HG03066 (cell line): Measurements from ENCODE around the gene TC2N.
"Not testable (repeated sequence)": the region's sequence is repeated elsewhere in the genome, so short reads cannot be mapped to it uniquely, and the experiment has no call there.

Source experiments
- ATAC-seq: cut with Tn5 transposase; IDR thresholded peaks from one replicate; pipeline ENCODE4 v1.9.1; 2021; ENCODE audit warnings: low read depth; ENCODE audit not compliant: unreplicated experiment

The TC2N gene

GRCh38 chr14:91870890-91871289 lies 3.6 kb upstream of the TC2N start:
- no peak for ATAC-seq

- no peak for ATAC-seq
These were observed 2.7 kb upstream of the TC2N start for GRCh38 chr14:91870001-91870400.

GRCh38 chr14:91869556-91869955 lies 2.2 kb upstream of the TC2N start:
- ATAC-seq: no peak

GRCh38 chr14:91866511-91867295 lies 633 bp downstream of the TC2N start:
- no peak for ATAC-seq

GRCh38 chr14:91866061-91866460 lies 1.3 kb downstream of the TC2N start:
- no peak for ATAC-seq

GRCh38 chr14:91862417-91862816 lies 4.9 kb downstream of the TC2N start:
- ATAC-seq: no peak

GRCh38 chr14:91861091-91861490 lies 6.2 kb downstream of the TC2N start:
- ATAC-seq: no peak

GRCh38 chr14:91860238-91860637 lies 7.1 kb downstream of the TC2N start:
- ATAC-seq: no peak

- ATAC-seq: peak; percentile 72
These were observed 8.6 kb downstream of the TC2N start for GRCh38 chr14:91858536-91859275.

- ATAC-seq: no peak
These were observed 9.7 kb downstream of the TC2N start for GRCh38 chr14:91857614-91858013.

- no peak for ATAC-seq
These were observed 12.9 kb downstream of the TC2N start for GRCh38 chr14:91854327-91854934.

- ATAC-seq: no peak
These were observed 15.8 kb downstream of the TC2N start for GRCh38 chr14:91851563-91851962.

GRCh38 chr14:91848504-91849001 lies 18.8 kb downstream of the TC2N start:
- no peak for ATAC-seq

GRCh38 chr14:91847693-91848092 lies 19.6 kb downstream of the TC2N start:
- no peak for ATAC-seq

GRCh38 chr14:91845652-91846051 lies 21.7 kb downstream of the TC2N start:
- no peak for ATAC-seq

GRCh38 chr14:91845056-91845455 lies 22.3 kb downstream of the TC2N start:
- not testable (repeated sequence) for ATAC-seq

- ATAC-seq: no peak
These were observed 23.3 kb downstream of the TC2N start for GRCh38 chr14:91844029-91844428.

- ATAC-seq: no peak
These were observed 23.9 kb downstream of the TC2N start for GRCh38 chr14:91843437-91843836.

GRCh38 chr14:91841065-91841464 lies 26.3 kb downstream of the TC2N start:
- ATAC-seq: no peak

- no peak for ATAC-seq
These were observed 27.6 kb downstream of the TC2N start for GRCh38 chr14:91839749-91840148.

- no peak for ATAC-seq
These were observed 30.3 kb downstream of the TC2N start for GRCh38 chr14:91837076-91837475.
